ENCODE measurements around the gene LSM4. TPM values are rescaled to one million over a fixed set of nuclear protein-coding genes. Genes with fewer than 3 reads are reported as not detected.
A peak's percentile ranks its signal among the peaks of the same experiment; 100 is the strongest.

The LSM4 gene
- polyA plus RNA-seq, 1 experiment, result 69.3 TPM

DNA sequence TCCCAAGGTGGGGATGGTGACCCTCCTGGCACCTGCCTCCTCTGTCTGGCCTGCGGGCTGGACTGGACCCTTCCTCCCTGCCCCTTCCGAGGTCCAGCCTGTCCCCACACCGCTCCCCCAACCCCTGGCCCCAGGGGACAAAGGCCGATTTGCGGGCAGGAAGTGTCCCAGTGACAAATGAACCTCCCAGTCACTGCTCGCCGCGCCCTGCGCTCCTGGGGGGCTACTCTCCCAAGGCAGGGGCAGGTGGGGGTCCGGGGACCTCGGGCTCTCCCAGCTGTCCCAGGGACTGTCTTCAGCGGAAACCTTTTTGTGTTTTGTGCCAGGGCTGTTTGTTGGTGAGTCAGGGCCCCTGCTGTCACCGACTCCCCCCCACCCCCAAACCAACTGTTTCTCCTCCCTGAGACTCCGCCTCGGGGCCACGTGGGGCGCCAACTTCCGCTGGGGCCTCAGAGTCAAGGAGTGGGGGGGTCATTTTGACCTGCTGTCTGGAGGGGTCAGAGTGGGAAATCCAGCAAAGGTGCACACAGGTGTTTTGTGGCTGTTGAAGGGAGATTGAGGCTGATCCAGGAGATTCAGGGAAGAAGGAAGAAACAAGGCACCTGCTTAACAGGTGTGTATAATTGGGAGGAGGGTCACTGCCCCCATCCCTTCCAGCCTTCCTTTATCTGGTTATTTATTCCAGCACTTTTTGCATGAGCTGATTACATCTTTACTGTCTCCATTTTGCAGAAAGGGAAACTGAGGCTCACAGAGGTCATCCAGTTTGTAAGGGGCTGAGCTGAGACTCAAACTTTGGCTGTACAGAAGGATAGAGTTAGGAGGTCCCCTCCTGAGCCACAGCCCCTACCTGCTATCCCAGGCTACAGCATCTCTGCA is 18.4 kb upstream of the LSM4 start:
- Histone ChIP-seq H3K27me3 (ENCODE audit: control insufficient read depth, insufficient read depth, low read length) (peaks cover 2% of the 10 kb centered on the region), H3K4me3 (ENCODE audit: low read depth, low read length) (peak overlapping the region; percentile 83), H3K27ac (ENCODE audit: low read depth, low read length) (no peak overlapping the region), H3K9me3 (ENCODE audit: control insufficient read depth, insufficient read depth, low read length) (no peaks in the 10 kb centered on the region; the same call in 1 of the 2 replicates)
- CTCF ChIA-PET, result interaction anchor here (0.6 to 2.2 kb wide), 5 partner anchors 12 to 149 kb away, joined by 3 to 10 read pairs (median 3); partner anchors contain the start of gene JUND
- TF ChIP-seq, protein P1, sequence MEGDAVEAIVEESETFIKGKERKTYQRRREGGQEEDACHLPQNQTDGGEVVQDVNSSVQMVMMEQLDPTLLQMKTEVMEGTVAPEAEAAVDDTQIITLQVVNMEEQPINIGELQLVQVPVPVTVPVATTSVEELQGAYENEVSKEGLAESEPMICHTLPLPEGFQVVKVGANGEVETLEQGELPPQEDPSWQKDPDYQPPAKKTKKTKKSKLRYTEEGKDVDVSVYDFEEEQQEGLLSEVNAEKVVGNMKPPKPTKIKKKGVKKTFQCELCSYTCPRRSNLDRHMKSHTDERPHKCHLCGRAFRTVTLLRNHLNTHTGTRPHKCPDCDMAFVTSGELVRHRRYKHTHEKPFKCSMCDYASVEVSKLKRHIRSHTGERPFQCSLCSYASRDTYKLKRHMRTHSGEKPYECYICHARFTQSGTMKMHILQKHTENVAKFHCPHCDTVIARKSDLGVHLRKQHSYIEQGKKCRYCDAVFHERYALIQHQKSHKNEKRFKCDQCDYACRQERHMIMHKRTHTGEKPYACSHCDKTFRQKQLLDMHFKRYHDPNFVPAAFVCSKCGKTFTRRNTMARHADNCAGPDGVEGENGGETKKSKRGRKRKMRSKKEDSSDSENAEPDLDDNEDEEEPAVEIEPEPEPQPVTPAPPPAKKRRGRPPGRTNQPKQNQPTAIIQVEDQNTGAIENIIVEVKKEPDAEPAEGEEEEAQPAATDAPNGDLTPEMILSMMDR (IDR thresholded peaks at IDR 0.05; ENCODE audit: low read depth, low read length), result peak; percentile 13; the same call in 1 of the 2 replicates
- no peak for DNase-seq (ENCODE audit: low read depth, low spot score)
- POLR2A ChIA-PET, result interaction anchor here (1.2 to 3.5 kb wide), 2 partner anchors 60 to 61 kb away, joined by 4 to 18 read pairs; partner anchors contain the start of gene JUND

DNA sequence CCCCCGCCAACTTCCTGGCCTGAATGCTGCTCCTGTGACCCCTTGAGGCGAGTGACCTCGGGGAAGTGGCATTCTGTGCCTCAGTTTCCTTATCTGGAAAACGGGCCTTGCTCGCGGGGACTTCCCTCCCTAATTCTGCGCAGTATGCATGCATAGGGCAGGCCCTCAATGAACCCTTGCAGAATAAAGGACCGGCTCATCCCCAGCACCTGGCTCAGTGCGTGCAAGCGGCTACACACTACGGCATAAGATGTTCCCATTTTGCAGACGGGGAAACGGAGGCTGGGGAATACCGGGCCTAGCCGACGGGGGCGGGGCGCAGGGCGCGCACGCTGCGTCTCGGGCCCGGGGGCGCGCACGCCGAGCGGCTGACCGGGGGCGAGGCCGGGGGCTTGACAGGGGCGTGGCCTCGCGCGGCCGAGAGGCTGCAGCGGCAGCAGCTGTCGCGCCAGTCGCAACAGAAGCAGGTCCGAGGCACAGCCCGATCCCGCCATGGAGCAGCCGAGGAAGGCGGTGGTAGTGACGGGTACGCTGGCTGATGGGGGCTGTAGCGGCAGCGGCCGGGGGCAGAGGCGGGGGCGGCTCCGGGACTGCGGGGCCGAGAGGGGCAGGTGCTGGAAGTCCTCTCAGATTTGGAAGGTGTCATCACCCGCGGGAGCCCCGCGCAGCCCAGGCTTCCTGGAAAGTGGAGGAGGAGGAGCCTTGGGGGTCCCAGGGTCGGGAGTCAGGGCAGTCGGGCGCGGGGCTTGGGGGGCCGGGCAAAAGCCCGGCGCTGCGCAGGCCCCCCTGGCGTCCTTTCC is 17.5 kb upstream of the LSM4 start, which contains the start of gene PGPEP1:
Gene PGPEP1 (plus strand): TSS at position 409 of the 800 bp plus-strand sequence. CDS start 84 bp downstream, at position 493.
- ChIA-PET POLR2A (interaction anchor here (1.0 to 3.5 kb wide), 2 partner anchors 60 to 77 kb away, joined by 4 to 18 read pairs; partner anchors contain the start of gene JUND), CTCF (interaction anchor here (0.7 to 2.4 kb wide), 7 partner anchors 8 to 71 kb away, joined by 3 to 35 read pairs (median 6); no protein-coding TSS in a partner anchor)
- Histone ChIP-seq H3K9me3 (ENCODE audit: control insufficient read depth, insufficient read depth, low read length) (no peaks in the 10 kb centered on the region; the same call in 1 of the 2 replicates), H3K4me3 (ENCODE audit: low read depth, low read length) (peak within 1 kb of the TSS; percentile 83), H3K27ac (ENCODE audit: low read depth, low read length) (no peak within 1 kb of the TSS), H3K27me3 (ENCODE audit: control insufficient read depth, insufficient read depth, low read length) (peaks cover 2% of the 10 kb centered on the region)
- TF ChIP-seq, protein P1 (IDR thresholded peaks at IDR 0.05; ENCODE audit: low read depth, low read length), result no peak
- no peak for DNase-seq (ENCODE audit: low read depth, low spot score)

DNA sequence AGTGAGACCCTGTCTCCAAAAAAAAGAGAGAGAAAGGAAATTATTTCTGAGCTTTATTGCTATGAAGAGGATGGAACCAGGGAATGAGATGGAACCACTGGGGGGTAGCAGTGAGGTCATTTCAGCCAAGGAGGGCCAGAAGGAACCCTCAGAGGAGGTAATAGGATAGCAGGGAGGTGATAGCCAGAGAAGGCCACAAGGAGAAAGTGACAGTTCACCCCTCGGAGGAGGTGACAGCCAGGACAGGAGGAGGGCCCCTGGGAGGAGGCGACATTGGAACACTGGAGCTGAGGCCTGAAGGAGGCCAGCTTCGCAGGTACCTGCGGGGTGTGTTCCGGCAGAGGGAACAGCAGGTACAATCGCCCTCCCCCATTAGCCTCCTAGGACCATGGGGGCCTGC is 16.8 kb upstream of the LSM4 start:
- H3K9me3 ChIP-seq (ENCODE audit: control insufficient read depth, insufficient read depth, low read length), result no peaks in the 10 kb centered on the region; the same call in 1 of the 2 replicates
- H3K4me3 ChIP-seq (ENCODE audit: low read depth, low read length), result no peak overlapping the region
- no peak overlapping the region for H3K27ac ChIP-seq (ENCODE audit: low read depth, low read length)
- TF ChIP-seq, protein P1 (IDR thresholded peaks at IDR 0.05; ENCODE audit: low read depth, low read length), result peak; percentile 46
- ChIA-PET POLR2A (interaction anchor here (0.6 to 3.5 kb wide), 4 partner anchors 48 to 77 kb away, joined by 3 to 18 read pairs (median 9); partner anchors contain the start of gene JUND), CTCF (interaction anchor here (0.7 to 2.4 kb wide), 12 partner anchors 9 to 148 kb away, joined by 3 to 35 read pairs (median 4); partner anchors contain the start of gene JUND)
- H3K27me3 ChIP-seq (ENCODE audit: control insufficient read depth, insufficient read depth, low read length), result peaks cover 2% of the 10 kb centered on the region
- no peak for DNase-seq (ENCODE audit: low read depth, low spot score)

DNA sequence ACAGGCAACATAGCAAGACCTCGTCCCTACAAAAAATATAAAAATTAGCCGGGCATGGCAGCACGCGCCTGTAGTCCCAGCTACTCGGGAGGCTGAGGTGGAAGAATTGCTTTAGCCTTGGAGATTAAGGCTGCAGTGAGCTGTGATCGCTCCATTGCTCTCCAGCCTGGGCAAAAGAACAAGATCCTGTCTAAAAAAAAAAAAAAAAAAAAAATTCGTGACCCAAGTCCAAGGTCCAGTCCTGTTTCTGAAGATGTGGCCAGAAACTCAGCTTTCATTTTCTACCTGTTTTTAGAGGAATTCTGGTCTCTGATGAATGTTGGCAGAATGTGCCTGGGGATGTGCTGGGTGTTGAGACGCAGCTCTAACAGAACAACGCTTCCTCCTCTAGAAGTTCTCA is 15.7 kb upstream of the LSM4 start:
- Histone ChIP-seq H3K27ac (ENCODE audit: low read depth, low read length) (no peak overlapping the region), H3K9me3 (ENCODE audit: control insufficient read depth, insufficient read depth, low read length) (no peaks in the 10 kb centered on the region; the same call in 1 of the 2 replicates), H3K27me3 (ENCODE audit: control insufficient read depth, insufficient read depth, low read length) (peaks cover 2% of the 10 kb centered on the region), H3K4me3 (ENCODE audit: low read depth, low read length) (no peak overlapping the region)
- ChIA-PET POLR2A (interaction anchor here (0.6 to 3.5 kb wide), 3 partner anchors 46 to 82 kb away, joined by 3 to 18 read pairs (median 3); partner anchors contain the start of gene JUND), CTCF (interaction anchor here (0.7 to 2.4 kb wide), 10 partner anchors 10 to 298 kb away, joined by 3 to 35 read pairs (median 5); partner anchors contain the start of gene JUND)
- TF ChIP-seq, protein P1 (IDR thresholded peaks at IDR 0.05; ENCODE audit: low read depth, low read length), result no peak
- DNase-seq (ENCODE audit: low read depth, low spot score), result no peak

Measured in AG04450 (cell line).